Kidney (tissue), 14 donors: ENCODE data around the gene KPNA3. TPM values are rescaled to one million over a fixed set of nuclear protein-coding genes. Genes with fewer than 3 reads are reported as not detected.

Experiments
- DNase-seq, 5 donors: peaks; one replicate each; pipeline ENCODE4 v3.0.0-alpha.2; 2013 to 2020
- FAIRE-seq: peaks from 2 replicates; lab custom pipeline; 2012; peaks lifted over from hg19 to GRCh38; lab: Jason Lieb, UNC
- H3K27ac ChIP-seq, 2 donors: one replicate each; pipeline ENCODE4 v1.7.0; 2013; ENCODE audit warnings: low read depth in 2 of 2, low read length in 2 of 2, inconsistent platforms in 1 of 2
- H3K27me3 ChIP-seq: one replicate; pipeline ENCODE4 v1.7.1; 2013; ENCODE audit warnings: low read length, inconsistent platforms; ENCODE audit not compliant: control insufficient read depth, insufficient read depth
- H3K36me3 ChIP-seq, 3 donors: one replicate each; pipeline versions ENCODE4 v1.7.0 to v1.7.1; 2013; ENCODE audit warnings: low read length in 3 of 3, control low read depth in 1 of 3, inconsistent platforms in 1 of 3; ENCODE audit not compliant: insufficient read depth in 3 of 3, control insufficient read depth in 2 of 3
- H3K4me1 ChIP-seq, 3 donors: one replicate each; pipeline versions ENCODE4 v1.7.0 to v1.7.1; 2013; ENCODE audit warnings: low read length in 3 of 3, inconsistent platforms in 1 of 3, low read depth in 1 of 3; ENCODE audit not compliant: control insufficient read depth in 2 of 3, insufficient read depth in 2 of 3
- H3K4me3 ChIP-seq, 3 donors: one replicate each; pipeline versions ENCODE4 v1.7.0 to v1.8.1; 2013; ENCODE audit warnings: low read length in 3 of 3, control low read depth in 1 of 3, inconsistent platforms in 1 of 3
- H3K9ac ChIP-seq, 3 donors: one replicate each; pipeline versions ENCODE4 v1.7.0 to v1.7.1; 2013; ENCODE audit warnings: low read length in 3 of 3, control low read depth in 1 of 3, inconsistent platforms in 1 of 3
- H3K9me3 ChIP-seq, 3 donors: one replicate each; pipeline versions ENCODE4 v1.7.0 to v1.7.1; 2013; ENCODE audit warnings: low read length in 3 of 3, control low read depth in 1 of 3, inconsistent platforms in 1 of 3; ENCODE audit not compliant: control insufficient read depth in 2 of 3, insufficient read depth in 1 of 3
- intact Hi-C: fragments of 100-400 bp; cut with DNase I; formaldehyde crosslinking; loops from one replicate; pipeline ENCODE4 v1.11.1; 2022
- polyA plus RNA-seq: library from polyadenylated mRNA; stranded (reverse); fragments of 350-450 nt; fragmentation: Illumina TruSeq; extraction: RNeasy Lipid Tissue Mini Kit (QIAGEN cat#74804); gene quantifications from one replicate; pipeline ENCODE4 v1.2.3, GENCODE V29; 2014; ENCODE audit warnings: low read depth, low replicate concordance; ENCODE audit not compliant: insufficient read depth
- total RNA-seq: library from RNA; stranded (reverse); fragmentation: NEBNext Ultra II Directional; extraction: Animal tissue kit (Norgen Biotek cat#: 25700); gene quantifications from one replicate; pipeline ENCODE4 v1.2.1, GENCODE V29; 2021
- TF ChIP-seq, protein P1 (sequence below): IDR thresholded peaks from 3 replicates; pipeline ENCODE4 v1.5.1; 2012; ENCODE audit warnings: mild to moderate bottlenecking, moderate library complexity, borderline replicate concordance; ENCODE audit not compliant: insufficient read depth; ENCODE audit errors: extremely low read depth
- donor health status: control.
- donor health status: control.
- donor health status: control.
- donor health status: control.
- donor health status: control.
- donor health status: DM: yes; HTN: yes; CAD: no.
- donor health status: Normal renal cell carcinoma (clear cell type).

The KPNA3 gene
- total and polyA plus RNA-seq, 2 donors from 2014 or later: 9.4 to 22.3 TPM

DNA sequence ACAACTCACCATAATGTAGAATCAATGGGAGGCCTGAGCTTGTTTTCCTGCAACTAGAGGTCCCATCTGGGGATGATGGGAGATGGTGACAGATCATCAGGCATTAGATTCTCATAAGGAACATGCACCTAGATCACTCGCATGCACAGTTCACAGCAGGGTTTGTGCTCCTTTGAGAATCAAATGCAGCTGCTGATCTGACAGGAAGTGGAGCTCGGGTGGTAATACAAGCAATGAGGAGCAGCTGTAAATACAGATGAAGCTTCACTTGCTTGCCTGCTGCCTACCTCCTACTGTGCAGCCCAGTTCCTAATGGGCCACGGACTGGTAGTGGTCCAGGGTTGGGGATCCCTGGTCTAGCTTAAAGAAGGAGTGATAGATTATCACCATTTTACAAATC, 33.0 kb downstream of the KPNA3 start:
- Histone ChIP-seq H3K27me3 (no peaks in the 10 kb centered on the region), H3K9ac (no peak overlapping the region), H3K4me3 (no peak overlapping the region), H3K9me3 (peaks cover 0 to 5% (median 0%) of the 10 kb centered on the region in 3 donors), H3K27ac (no peak overlapping the region), H3K36me3 (no peaks in the 10 kb centered on the region), H3K4me1 (no peaks in the 10 kb centered on the region)
- no peak for DNase-seq
- TF ChIP-seq, protein P1, sequence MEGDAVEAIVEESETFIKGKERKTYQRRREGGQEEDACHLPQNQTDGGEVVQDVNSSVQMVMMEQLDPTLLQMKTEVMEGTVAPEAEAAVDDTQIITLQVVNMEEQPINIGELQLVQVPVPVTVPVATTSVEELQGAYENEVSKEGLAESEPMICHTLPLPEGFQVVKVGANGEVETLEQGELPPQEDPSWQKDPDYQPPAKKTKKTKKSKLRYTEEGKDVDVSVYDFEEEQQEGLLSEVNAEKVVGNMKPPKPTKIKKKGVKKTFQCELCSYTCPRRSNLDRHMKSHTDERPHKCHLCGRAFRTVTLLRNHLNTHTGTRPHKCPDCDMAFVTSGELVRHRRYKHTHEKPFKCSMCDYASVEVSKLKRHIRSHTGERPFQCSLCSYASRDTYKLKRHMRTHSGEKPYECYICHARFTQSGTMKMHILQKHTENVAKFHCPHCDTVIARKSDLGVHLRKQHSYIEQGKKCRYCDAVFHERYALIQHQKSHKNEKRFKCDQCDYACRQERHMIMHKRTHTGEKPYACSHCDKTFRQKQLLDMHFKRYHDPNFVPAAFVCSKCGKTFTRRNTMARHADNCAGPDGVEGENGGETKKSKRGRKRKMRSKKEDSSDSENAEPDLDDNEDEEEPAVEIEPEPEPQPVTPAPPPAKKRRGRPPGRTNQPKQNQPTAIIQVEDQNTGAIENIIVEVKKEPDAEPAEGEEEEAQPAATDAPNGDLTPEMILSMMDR: no peak
- intact Hi-C loops: no loop called here
- no peak for FAIRE-seq

DNA sequence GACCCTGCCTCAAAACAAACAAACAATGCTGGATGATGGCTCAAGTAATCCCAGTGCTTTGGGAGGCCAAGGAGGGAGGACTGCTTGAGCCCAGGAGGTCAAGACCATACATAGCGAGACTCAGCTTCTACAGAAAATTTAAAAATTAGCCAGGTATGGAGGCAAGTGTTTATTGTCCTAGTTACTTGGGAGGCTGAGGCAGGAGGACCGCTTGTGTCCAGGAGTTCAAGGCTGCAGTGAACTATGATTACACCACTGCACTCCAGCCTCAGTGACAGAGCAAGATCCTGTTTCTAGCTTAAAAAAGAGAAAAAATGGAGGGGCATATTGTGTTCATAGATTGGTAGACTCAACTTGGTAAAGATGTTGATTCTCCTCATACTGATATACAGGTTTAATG, 36.2 kb downstream of the KPNA3 start:
- no peak overlapping the region for H3K27ac ChIP-seq
- H3K9ac ChIP-seq: no peak overlapping the region
- no peaks in the 10 kb centered on the region for H3K36me3 ChIP-seq
- intact Hi-C loops: no loop called here
- H3K4me3 ChIP-seq: no peak overlapping the region
- H3K4me1 ChIP-seq: no peaks in the 10 kb centered on the region
- H3K9me3 ChIP-seq: peaks cover 0 to 5% (median 0%) of the 10 kb centered on the region in 3 donors
- no peak for DNase-seq
- TF ChIP-seq, protein P1: no peak
- no peak for FAIRE-seq
- no peaks in the 10 kb centered on the region for H3K27me3 ChIP-seq

DNA sequence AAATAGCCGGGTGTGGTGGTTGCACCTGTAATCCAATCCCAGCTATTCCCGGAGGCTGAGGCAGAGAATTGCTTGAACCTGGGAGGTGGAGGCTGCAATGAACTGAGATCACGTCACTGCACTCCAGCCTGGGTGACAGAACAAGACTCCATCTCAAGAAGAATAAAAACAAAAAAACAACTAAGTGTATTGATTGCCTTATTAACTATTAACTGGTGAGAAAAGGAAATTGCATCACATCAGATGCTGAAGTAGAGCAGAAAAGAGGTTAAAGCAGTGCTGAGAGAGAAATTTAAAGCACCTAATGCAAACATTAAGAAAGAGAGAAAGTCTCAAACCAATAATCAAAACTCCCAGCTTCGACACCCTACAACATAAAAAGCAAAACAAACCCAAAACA, 38.3 kb downstream of the KPNA3 start:
- FAIRE-seq: no peak
- H3K36me3 ChIP-seq: no peaks in the 10 kb centered on the region
- no peak overlapping the region for H3K9ac ChIP-seq
- H3K27ac ChIP-seq: no peak overlapping the region
- intact Hi-C loops: no loop called here
- no peaks in the 10 kb centered on the region for H3K9me3 ChIP-seq
- H3K4me1 ChIP-seq: no peaks in the 10 kb centered on the region
- TF ChIP-seq, protein P1: no peak
- H3K27me3 ChIP-seq: no peaks in the 10 kb centered on the region
- H3K4me3 ChIP-seq: no peak overlapping the region
- no peak for DNase-seq

DNA sequence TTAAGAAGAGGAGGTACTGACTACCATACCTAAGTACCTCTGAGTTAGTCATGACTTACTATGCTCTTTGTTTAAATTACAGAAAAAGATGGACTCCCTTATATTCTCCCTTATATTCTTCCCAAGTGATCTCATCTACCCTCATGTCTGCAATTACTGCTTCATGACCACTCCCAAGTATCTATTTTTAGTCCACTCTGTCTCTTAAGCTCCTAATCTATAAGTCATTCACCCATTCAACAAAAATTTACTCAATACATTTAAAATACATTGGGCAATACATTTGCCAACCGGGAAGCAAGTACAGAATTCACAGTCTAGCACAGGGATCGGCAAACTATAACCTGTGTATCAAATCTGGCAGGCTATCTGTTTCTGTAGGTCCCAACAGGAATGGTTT, 42.6 kb downstream of the KPNA3 start:
- H3K4me3 ChIP-seq: no peak overlapping the region
- H3K36me3 ChIP-seq: peaks cover 0 to 3% (median 0%) of the 10 kb centered on the region in 3 donors
- no peaks in the 10 kb centered on the region for H3K4me1 ChIP-seq
- FAIRE-seq: no peak
- no peaks in the 10 kb centered on the region for H3K9me3 ChIP-seq
- no peaks in the 10 kb centered on the region for H3K27me3 ChIP-seq
- no peak for DNase-seq
- TF ChIP-seq, protein P1: no peak
- intact Hi-C loops: no loop called here
- no peak overlapping the region for H3K9ac ChIP-seq
- no peak overlapping the region for H3K27ac ChIP-seq
